ENCODE data around the gene MAP1LC3B.

Gene MAP1LC3B

DNA sequence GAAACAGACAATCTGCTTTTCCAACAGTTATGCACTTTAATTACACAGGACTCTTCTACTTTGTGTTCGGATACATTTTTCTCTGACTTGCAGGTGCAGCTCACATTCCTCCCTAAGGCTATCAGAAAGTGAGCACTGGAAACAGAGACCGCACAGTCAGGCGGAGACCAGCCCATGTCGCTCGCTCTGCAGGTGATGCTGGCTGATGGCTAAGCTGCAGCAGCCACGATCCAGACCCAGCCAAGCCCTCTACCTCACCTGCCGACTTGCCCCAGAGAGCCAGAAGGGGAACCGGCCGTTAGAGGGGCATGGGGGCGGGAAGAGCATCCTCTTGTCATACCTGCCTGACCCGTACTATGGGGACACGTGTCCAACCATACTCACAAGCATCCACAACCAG lies 33.8 kb downstream of the MAP1LC3B start:
- no peak overlapping the region for H3K4me3 ChIP-seq (ENCODE audit: low read depth, low read length)

DNA sequence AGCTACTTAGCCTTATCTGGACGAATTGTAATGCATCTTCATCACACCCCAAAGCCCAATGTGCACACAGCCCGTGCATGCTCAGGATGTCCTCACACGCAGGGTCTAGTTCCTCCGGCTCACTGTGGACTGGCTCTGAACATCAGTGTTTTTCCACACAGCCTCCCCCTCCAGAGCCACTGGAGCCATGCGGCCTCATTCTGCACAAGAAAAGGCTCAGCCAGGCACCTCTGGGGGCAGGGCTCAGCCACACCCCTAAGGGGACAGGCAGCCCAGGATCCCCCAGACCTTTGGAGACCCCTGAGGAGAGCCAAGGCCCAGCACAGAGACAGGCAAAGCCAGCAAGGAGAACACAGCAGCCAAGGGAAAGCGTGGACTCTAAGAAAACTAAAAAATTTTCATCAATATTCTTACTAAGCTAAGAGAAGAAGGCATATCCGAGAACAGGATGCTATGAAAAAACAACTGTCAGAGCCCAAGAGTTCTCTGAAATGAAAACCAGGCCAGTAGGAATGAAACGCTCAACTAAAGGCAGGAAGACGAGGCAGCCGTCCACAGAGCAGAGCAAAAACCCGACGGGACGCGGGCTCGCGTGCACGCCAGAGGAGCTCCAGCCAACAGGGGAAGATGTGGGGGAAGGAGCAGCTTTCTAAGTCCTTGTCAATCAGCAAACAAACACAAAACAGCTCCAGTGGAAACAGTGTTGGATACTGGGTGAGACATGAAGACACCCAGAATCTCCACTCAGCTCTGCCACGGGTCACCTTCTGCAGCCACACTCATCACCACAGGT lies 34.5 kb downstream of the MAP1LC3B start:
- no peak overlapping the region for H3K4me3 ChIP-seq (ENCODE audit: low read depth, low read length)

DNA sequence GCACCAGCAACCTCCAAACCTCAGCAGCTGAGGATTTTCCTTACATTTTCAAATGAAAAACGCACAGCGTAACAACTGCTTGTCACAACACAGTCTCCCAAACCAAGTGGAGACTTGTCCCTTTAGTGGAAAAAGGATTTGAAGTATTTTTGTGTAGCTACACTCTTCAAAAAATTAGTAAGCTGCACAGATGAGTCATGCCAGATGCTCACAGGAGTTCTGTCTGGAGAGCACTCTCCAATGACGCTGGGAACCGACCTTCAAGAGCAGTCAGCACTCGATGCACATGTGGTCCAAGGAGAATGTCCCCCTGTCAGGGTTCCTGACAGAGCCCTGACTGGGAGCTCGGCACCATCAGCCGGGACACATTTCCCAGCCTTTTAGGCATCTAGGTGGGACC lies 39.8 kb downstream of the MAP1LC3B start:
- H3K4me3 ChIP-seq (ENCODE audit: low read depth, low read length) = no peak overlapping the region

DNA sequence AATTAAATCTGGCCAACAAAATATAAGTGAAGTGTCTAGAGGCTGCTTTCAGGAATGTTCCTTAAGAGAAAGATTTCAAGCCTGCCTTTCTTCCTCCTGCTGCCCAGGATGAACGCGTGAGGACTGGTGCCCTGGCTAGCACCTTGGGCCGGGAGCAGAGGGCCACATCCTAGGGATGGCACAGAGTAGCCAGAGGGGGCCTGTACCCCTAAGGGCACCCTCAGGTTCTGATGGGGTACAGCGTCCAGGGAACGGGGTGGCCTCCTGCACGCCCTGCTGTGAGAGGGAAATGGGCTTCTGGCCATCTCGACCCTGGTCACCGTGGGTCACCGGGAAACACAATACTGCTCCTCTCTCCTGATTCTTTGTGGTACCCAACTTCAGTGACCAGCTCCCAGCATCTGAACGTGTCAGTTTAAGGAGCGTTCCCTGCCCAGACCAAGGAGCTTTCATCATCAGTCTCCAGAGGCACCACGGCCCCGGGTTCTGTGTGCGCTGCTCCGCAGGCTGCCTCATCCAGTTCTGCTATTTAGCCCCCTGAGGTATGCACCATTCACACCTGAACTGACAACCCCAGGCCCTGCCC lies 40.3 kb downstream of the MAP1LC3B start:
- H3K4me3 ChIP-seq (ENCODE audit: low read depth, low read length) = no peak overlapping the region

DNA sequence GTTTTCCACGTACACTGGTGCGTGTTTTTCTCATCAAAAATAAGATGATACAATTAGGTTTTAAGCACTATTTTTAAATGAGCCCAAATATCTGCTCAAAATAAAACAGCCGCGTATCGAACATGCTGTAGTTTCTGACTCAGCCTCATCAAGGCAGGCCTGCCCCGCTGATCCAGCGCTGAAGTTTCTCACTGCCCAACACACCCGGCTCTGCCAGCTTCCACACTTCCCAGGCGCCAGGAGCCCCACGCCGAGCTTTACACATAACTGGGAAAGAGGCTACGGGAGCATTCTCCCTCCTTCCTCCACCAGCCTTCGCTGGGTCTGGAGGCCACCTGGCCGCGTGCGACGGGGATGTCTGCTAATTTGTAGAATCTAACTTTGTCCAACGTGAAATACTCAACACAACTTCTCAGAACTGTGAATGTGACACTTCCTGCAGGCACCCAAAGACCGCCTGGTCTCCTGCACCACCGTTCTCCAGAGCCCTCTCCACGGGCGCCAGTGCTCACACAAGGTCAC lies 42.1 kb downstream of the MAP1LC3B start:
- no peak overlapping the region for H3K4me3 ChIP-seq (ENCODE audit: low read depth, low read length)

DNA sequence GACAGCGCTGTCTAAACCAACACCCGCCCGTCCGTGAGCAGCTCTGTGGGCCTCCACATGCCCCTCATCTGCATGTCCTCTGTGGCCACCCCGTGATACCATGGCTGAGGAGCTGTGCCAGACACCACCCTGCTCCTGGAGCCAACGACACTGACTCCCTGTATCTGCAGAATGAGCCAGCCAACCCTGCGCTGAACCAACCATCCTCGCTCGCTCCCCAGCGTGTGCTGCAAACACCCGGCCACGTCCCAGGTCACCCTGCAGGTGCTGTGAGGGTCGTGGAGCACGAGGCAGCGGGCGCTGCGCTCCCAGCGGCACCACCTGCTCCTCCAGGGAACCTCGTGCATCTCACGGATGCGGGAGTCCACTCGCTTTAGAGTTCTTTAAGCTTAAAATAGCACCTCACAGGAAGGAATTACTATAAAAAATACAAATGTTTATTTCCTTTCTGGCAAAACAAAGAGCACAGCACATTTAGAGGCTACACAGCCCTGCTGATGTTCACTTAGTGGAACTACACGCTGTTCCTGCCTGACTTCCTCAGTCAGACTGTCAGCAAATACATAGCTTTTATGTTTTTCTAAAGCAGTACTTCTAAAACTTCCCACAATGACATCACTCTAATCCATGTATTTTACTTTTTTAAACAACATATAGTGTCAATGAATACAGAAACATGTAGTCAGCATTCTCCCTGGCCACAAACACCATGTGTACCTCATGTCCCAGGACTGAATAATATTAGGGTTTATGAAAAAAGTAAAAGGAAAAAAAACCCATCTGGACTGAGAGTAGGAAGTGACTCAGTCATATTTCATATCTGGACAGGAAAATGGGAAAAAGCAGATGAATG lies 43.5 kb downstream of the MAP1LC3B start:
- no peak overlapping the region for H3K4me3 ChIP-seq (ENCODE audit: low read depth, low read length)

DNA sequence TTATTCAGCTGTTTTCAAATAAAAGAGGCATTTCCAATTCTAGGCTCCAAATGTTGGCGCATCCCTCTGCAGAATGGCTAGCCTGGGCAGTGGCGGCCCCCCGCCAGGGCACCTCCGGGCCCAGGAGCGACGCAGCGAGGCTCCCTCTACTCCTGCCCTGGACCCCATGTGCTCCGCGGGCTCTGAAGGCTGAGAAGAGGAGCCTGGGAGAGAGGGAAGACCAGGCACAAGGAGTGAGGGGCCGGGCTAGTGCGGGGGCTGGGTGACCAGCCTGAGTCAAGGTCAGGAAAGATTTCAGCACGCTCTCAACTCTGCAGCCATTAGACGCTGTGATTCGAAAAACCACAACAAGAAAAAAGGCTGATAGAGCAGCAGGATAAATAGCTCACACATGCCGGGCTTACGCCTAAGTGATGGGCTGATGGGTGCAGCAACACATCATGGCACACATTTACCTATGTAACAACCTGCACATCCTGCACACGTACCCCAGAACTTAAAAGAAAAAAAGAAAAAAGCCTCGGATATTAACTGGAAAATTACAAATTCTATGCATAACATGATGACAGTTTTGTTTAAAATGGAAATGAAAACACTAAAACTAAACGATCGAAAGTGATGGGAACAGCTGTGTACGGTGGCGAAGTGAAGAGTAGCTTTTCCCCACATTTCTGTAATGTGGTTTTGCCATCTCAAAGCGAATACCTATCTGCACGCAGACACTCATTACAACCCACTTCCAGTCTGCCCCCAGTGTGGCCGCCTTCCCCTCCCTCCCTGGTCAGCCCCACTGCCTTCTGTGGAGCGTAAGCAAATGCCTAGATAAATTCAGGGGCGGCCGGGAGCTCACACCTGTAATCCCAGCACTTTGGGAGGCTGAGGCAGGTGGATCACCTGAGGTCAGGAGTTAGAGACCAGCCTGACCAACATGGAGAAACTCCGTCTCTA lies 44.4 kb downstream of the MAP1LC3B start:
- no peak overlapping the region for H3K4me3 ChIP-seq (ENCODE audit: low read depth, low read length)

DNA sequence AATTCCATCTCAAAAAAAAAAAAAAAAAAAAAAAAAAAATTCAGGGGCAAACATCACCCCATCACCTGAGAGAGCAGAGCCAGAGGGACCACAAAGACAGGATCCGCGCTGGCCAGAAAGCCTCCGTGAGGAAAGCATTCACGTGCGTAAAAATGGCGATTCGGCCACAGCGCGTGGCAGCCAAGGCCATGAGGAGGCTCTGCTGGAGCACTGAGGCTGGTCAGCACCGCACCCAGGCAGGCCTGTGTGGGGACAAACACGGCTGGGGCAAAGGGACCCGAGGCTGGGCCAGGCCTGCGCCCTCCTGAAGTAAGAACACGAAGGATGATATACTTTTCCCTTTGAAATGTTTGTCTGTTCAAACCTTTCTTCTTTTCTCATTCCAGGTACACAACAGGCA lies 45.2 kb downstream of the MAP1LC3B start:
- H3K4me3 ChIP-seq (ENCODE audit: low read depth, low read length) = no peak overlapping the region

DNA sequence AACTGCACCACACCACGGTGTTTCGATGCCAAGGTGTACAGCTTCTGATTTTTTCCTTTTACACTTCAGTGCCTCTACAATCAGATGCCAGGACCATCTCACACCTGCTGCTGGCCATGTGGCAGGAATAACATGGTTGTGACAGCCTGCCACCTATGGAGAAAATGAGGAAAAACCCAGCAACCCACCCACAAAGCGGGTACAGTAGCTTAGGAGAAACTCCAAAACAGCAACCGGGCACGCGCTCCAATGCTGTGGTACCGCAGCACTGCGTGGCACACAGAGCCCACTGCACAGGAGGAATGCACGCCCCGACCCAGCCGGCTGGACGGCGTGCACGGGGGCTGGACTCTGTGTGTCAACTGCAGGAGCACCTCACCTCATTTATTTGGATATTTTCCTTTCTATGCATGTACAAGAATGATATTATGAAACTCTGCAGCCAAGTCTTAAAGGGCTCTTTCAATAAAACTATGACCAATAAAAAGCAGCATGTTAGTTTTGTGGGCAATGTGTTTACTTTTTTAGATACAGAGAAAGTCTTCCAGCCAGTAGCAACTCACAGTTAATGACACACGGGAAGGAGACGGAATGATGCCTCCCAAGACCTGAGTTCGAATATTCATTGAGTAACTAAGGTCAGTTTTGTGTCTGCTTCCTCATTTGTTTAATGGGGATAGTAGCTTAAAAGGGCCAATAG lies 45.9 kb downstream of the MAP1LC3B start:
- H3K4me3 ChIP-seq (ENCODE audit: low read depth, low read length) = no peak overlapping the region

DNA sequence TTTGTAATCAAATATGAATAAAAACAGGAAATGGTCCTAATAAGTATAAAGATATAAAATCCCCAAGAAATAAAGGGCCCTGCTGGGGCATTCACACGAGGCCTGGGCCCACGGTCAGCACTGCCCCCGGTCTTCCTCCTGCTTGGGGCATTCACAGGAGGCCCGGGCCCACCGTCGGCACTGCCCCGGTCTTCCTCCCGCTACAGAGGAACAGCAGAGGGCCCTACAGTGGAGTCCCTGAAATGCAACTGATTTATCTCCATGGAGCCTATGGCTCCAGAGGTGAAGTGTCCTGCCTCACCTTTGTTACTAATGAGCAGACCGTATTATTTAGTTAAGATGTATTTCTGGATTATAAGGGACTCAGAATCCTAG lies 46.5 kb downstream of the MAP1LC3B start:
- H3K4me3 ChIP-seq (ENCODE audit: low read depth, low read length) = no peak overlapping the region

DNA sequence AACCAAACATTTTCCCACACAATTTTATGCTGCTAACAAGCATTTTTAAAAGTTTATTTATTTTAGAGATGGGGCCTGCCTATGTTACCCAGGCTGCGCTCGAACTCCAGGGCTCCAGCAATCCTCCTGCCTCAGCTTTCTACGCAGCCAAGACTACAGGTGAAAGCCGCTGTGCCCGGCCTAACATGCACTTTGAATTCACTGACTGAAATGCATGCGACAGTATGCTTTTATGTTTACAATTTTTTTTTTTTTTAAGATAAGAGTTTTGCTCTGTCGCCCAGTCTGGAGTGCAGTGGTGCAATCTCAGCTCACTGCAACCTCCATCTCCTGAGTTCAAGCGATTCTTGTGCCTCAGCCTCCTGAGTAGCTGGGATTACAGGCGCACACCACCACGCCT lies 47.8 kb downstream of the MAP1LC3B start:
- H3K4me3 ChIP-seq (ENCODE audit: low read depth, low read length) = no peak overlapping the region

DNA sequence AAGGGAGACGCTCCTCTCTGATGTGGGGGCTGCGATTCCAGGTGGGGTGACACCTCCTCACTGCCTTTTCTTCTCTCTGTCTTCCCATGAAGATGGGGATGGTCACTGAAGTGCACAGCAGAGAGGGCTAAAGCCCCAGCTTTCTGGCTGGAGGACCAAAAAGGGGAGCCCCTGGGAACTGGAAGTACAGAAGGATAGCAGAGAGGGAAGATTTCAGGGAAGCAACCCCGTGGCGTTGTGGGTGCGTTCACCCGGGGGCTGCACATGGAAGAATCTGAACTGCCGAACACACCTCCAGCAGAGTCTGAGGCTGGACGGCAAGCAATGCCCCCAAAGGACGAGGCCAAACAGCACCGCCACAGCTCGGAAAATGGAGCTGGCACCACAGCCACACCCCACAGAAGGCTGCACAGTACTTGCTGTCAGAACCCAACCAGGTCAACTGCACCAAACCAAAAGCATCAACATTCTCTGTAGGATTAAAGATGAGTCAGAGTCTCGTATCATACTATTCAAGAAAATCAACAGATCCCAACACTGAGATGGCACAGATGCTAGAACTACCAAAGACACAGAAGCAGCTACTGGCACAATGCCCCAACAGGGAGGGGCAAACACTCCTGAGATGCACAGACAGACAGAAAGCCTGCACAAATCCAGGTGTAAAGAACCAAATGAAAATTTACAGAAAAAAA lies 49.9 kb downstream of the MAP1LC3B start:
- H3K4me3 ChIP-seq (ENCODE audit: low read depth, low read length) = no peak overlapping the region

DNA sequence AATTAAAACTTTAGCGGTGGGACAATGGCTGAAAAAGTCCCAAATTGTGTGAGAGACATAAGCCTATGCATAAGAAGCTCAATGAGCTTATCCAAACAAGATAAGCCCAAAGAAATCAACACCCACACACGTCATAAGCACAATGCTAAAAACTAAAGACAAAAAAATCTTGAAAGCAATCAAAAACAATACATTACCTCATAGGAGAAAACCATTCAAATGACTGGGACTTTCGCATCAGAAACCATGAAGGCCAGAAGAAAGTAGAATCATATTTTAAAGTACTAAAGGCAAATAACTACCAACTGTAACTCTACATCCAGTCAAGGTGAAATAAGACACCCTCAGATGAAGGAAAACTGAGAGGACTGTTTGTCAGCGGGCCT lies 50.4 kb downstream of the MAP1LC3B start:
- H3K4me3 ChIP-seq (ENCODE audit: low read depth, low read length) = no peak overlapping the region

DNA sequence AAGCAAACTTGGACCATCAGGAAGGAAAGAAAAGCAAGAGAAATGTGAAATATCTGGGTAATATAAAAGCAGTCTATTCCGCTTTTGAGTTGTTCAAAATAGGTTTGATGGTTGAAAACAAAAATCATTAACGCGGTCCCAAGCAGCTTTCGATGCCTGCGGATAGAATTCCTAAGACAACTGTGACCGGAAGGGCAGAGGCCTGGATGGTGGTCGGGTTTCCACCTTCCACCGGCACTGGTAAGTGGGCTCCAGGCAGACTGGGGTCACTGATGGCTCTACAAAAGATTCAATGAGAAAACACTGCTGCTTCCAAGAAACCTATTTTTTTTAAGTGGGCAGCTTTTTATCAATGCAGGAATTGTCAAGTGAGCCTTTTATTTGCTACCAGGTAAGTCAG lies 50.9 kb downstream of the MAP1LC3B start:
- no peak overlapping the region for H3K4me3 ChIP-seq (ENCODE audit: low read depth, low read length)

DNA sequence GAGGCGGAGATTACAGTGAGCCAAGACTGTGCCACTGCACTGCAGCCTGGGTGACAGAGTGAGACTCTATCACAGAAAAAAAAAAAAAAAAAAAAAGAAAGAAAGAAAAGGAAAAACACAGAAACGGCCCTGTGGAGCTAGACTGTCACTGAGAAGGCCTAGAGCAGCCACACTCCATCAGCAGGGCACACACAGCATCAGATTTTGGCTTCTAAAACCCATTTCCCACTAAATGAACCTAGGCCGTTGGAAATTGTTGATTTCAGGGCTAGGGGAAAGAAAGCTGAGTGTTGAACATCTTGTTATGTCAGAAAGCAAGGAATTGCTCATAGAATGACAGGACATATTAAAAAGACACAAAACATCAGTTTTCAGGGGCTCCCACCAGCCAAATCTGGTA lies 51.8 kb downstream of the MAP1LC3B start:
- H3K4me3 ChIP-seq (ENCODE audit: low read depth, low read length) = no peak overlapping the region

DNA sequence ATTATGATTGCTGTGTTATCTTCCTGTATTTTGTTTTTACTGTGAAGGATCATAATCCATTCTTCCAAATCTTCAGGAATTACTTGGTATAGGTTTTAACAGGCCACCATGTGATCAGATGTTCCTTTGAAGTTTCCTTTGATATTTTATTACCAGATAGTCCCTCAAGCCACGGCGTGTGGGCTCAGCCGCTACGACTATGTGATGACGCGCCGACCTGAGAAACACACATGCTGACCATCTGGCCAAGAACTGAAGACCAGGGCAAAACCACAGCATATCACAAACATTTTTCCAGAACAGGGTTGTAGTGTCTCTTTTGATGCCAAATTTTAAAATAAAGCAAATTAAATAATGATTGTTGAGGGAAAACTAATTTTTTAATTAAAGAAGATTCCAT lies 53.4 kb downstream of the MAP1LC3B start:
- no peak overlapping the region for H3K4me3 ChIP-seq (ENCODE audit: low read depth, low read length)

DNA sequence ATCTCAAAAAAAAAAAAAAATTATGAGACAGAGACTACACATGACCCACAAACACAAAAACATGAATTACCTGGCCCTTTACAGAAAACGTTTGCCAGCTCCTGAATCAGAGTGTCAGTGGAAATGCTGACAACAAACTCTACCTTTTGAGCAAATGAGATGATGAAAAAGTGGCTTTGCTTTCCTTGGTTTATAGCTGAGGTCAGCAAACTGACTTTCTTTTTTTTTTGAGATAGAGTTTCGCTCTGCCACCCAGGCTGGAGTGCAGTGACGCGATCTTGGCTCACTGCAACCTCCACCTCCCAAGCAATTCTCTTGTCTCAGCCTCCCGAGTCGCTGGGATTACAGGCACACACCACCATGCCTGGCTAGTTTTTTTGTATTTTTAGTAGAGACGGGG lies 54.3 kb downstream of the MAP1LC3B start:
- no peak overlapping the region for H3K4me3 ChIP-seq (ENCODE audit: low read depth, low read length)

DNA sequence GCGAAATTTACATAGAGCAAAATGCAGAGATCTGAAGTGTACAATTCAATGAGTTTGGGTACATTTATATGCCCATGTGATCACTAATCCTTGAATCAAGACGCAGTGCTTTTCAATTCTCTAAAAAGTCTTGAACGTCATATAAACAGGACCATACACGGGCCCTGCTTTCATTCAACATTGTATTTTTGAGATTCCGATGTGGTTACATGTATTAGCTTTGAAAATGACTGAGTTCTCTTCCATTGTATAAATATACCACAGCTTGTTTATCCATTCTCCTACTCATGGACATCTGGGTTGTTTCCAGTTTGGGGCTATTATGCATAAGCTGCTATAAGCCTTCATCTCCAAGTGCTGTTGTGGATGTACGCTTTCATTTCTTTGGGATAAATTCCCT lies 55.2 kb downstream of the MAP1LC3B start:
- H3K4me3 ChIP-seq (ENCODE audit: low read depth, low read length) = no peak overlapping the region

DNA sequence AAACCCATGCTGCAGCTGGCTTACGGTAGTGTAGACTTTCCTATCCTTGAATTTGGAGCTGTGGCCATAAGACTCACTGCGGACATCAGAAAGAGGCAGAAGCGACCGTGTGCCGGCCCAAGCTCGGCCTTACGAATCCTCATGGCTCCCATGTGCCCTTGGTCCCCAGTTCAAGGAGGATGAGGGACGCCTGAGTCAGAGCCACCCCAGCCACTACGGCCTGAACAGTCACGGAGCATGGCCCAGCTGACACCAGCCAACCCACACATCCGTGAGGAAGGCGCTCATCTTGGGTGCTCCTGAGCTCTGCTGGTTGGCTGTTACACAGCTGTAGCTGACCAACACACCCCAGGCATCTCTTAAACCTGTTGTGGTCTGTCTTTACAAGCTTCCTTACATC lies 56.7 kb downstream of the MAP1LC3B start:
- no peak overlapping the region for H3K4me3 ChIP-seq (ENCODE audit: low read depth, low read length)

Data from iPS-11a (cell line).